Calu3 (cell line): ENCODE data around the gene TRRAP. TPM values are rescaled to one million over a fixed set of nuclear protein-coding genes. Genes with fewer than 3 reads are reported as not detected.

Experiments used
- BruUV-seq: library from RNA; stranded (reverse); fragments of 400-500 nt; replicated peaks from 2 replicates; lab custom pipeline; 2021; lab: Mats Ljungman, UMichigan
- CTCF ChIA-PET: fragments of 300-600 bp; sonication (Branson Sonifier 250); formaldehyde crosslinking; loops from one replicate; lab custom pipeline; 2022; ENCODE audit warnings: antibody characterized with exemption; lab: Charles Lee
- DNase-seq: peaks from one replicate; pipeline ENCODE4 v3.0.0; 2022
- H3K27ac Mint-ChIP-seq: one replicate; pipeline ENCODE4 v1.8.0; 2022; ENCODE audit warnings: mixed read lengths; ENCODE audit not compliant: unreplicated experiment
- H3K27me3 Mint-ChIP-seq: one replicate; pipeline ENCODE4 v1.8.0; 2022; ENCODE audit warnings: mixed read lengths; ENCODE audit not compliant: unreplicated experiment
- H3K36me3 Mint-ChIP-seq: one replicate; pipeline ENCODE4 v1.8.0; 2022; ENCODE audit warnings: mild to moderate bottlenecking, moderate library complexity, mixed read lengths; ENCODE audit not compliant: insufficient read depth, unreplicated experiment
- H3K4me1 Mint-ChIP-seq: one replicate; pipeline ENCODE4 v1.8.0; 2022; ENCODE audit warnings: mild to moderate bottlenecking, low read depth, mixed read lengths; ENCODE audit not compliant: unreplicated experiment
- H3K4me3 Mint-ChIP-seq: one replicate; pipeline ENCODE4 v1.8.0; 2022; ENCODE audit warnings: mild to moderate bottlenecking, low read depth, moderate library complexity, mixed read lengths; ENCODE audit not compliant: unreplicated experiment
- H3K9me3 Mint-ChIP-seq: one replicate; pipeline ENCODE4 v1.8.0; 2022; ENCODE audit warnings: low read depth, mixed read lengths; ENCODE audit not compliant: unreplicated experiment
- CTCF ChIP-seq: fragments of 200-600 bp; IDR thresholded peaks from one replicate; pipeline ENCODE4 v1.8.0; 2022; ENCODE audit warnings: antibody characterized with exemption; ENCODE audit not compliant: unreplicated experiment
- intact Hi-C: fragments of 100-400 bp; cut with micrococcal nuclease; formaldehyde crosslinking; loops from one replicate; pipeline ENCODE4 v1.10.0; 2022; ENCODE audit not compliant: unreplicated experiment
- total RNA-seq: library from RNA; stranded (reverse); gene quantifications from 2 replicates; pipeline ENCODE4 v1.2.3, GENCODE V29; 2022

The TRRAP gene
- total RNA-seq, 1 experiment from 2014 or later: 30.9 TPM

- H3K27me3 Mint-ChIP-seq: no peaks in the 10 kb centered on the region
- BruUV-seq: no TSS peak
- DNase-seq: no peak
- H3K36me3 Mint-ChIP-seq: peaks cover 16% of the 10 kb centered on the region
- no peak for TF ChIP-seq CTCF
- no peaks in the 10 kb centered on the region for H3K9me3 Mint-ChIP-seq
- H3K4me1 Mint-ChIP-seq: no peaks in the 10 kb centered on the region
- CTCF ChIA-PET: interaction anchor here (0.6 kb wide), 1 partner anchor 39 kb away, joined by 3 read pairs; no protein-coding TSS in a partner anchor
- H3K27ac Mint-ChIP-seq: no peak overlapping the region
- no peak overlapping the region for H3K4me3 Mint-ChIP-seq
- intact Hi-C loops: no loop called here
These were observed 71.2 kb downstream of the TRRAP start for GRCh38 chr7:98949336-98950044.

GRCh38 chr7:98955992-98956391, 77.7 kb downstream of the TRRAP start:
- Mint-ChIP-seq H3K4me3 (no peak overlapping the region), H3K9me3 (no peaks in the 10 kb centered on the region), H3K27ac (no peak overlapping the region), H3K4me1 (no peaks in the 10 kb centered on the region), H3K36me3 (peaks cover 19% of the 10 kb centered on the region), H3K27me3 (no peaks in the 10 kb centered on the region)
- no TSS peak for BruUV-seq
- no peak for DNase-seq
- no peak for TF ChIP-seq CTCF
- CTCF ChIA-PET: no interaction called here
- intact Hi-C loops: no loop called here

- H3K4me1 Mint-ChIP-seq: no peaks in the 10 kb centered on the region
- CTCF ChIA-PET: no interaction called here
- H3K27ac Mint-ChIP-seq: no peak overlapping the region
- intact Hi-C loops: no loop called here
- no peak for TF ChIP-seq CTCF
- no peaks in the 10 kb centered on the region for H3K27me3 Mint-ChIP-seq
- no peaks in the 10 kb centered on the region for H3K9me3 Mint-ChIP-seq
- no TSS peak for BruUV-seq
- H3K36me3 Mint-ChIP-seq: peaks cover 22% of the 10 kb centered on the region
- no peak overlapping the region for H3K4me3 Mint-ChIP-seq
- DNase-seq: no peak
These were observed 78.1 kb downstream of the TRRAP start for GRCh38 chr7:98956469-98956868.

- Mint-ChIP-seq H3K4me1 (no peaks in the 10 kb centered on the region), H3K27me3 (no peaks in the 10 kb centered on the region), H3K36me3 (peaks cover 24% of the 10 kb centered on the region), H3K9me3 (no peaks in the 10 kb centered on the region), H3K4me3 (no peak overlapping the region), H3K27ac (no peak overlapping the region)
- DNase-seq: no peak
- intact Hi-C loops: no loop called here
- BruUV-seq: no TSS peak
- CTCF ChIA-PET: no interaction called here
- TF ChIP-seq CTCF: no peak
These were observed 78.6 kb downstream of the TRRAP start for GRCh38 chr7:98956937-98957336.
